Keratinocyte (primary cell): ENCODE results near the gene QSOX1. TPM values are rescaled to one million over a fixed set of nuclear protein-coding genes. Genes with fewer than 3 reads are reported as not detected.

Experiments
- DNase-seq: peaks from one replicate; pipeline ENCODE4 v3.0.0-alpha.2; 2011; ENCODE audit warnings: low read depth, missing footprints, low spot score
- FAIRE-seq: peaks from 2 replicates; lab custom pipeline; 2011; peaks lifted over from hg19 to GRCh38; lab: Jason Lieb, UNC
- H2AFZ ChIP-seq: 2 replicates; pipeline ENCODE4 v1.6.0; 2012; ENCODE audit warnings: low read length, control low read depth, inconsistent platforms; ENCODE audit not compliant: control insufficient read depth
- H3K27ac ChIP-seq: 2 replicates; pipeline ENCODE4 v1.5.1; 2011; ENCODE audit warnings: low read length; ENCODE audit not compliant: control insufficient read depth, insufficient read depth
- H3K27me3 ChIP-seq: 3 replicates; pipeline ENCODE4 v1.6.0; 2011; ENCODE audit warnings: low read length; ENCODE audit not compliant: control insufficient read depth, insufficient read depth; ENCODE audit errors: extremely low read depth
- H3K36me3 ChIP-seq, 2 experiments: 2 replicates in 1 of 2; 3 replicates in 1 of 2; pipeline ENCODE4 v1.5.1; 2011; ENCODE audit warnings: low read length in 2 of 2, mild to moderate bottlenecking in 1 of 2; ENCODE audit not compliant: control insufficient read depth in 2 of 2, insufficient read depth in 2 of 2; ENCODE audit errors: extremely low read depth in 1 of 2
- H3K4me1 ChIP-seq: 3 replicates; pipeline ENCODE4 v1.5.1; 2011; ENCODE audit warnings: low read length; ENCODE audit not compliant: control insufficient read depth, insufficient read depth; ENCODE audit errors: extremely low read depth
- H3K4me2 ChIP-seq: 3 replicates; pipeline ENCODE4 v1.6.0; 2011; ENCODE audit warnings: low read depth, low read length; ENCODE audit not compliant: control insufficient read depth, insufficient read depth; ENCODE audit errors: extremely low read depth
- H3K4me3 ChIP-seq, 3 experiments: fragments of 200-600 bp in 1 of 3; sonication (generic) in 1 of 3; 2 replicates in 2 of 3; 3 replicates in 1 of 3; pipeline ENCODE4 v1.5.1; 2011 to 2016; ENCODE audit warnings: low read length in 3 of 3, mild to moderate bottlenecking in 3 of 3, control low read depth in 2 of 3, inconsistent platforms in 1 of 3, low read depth in 1 of 3, mixed read lengths in 1 of 3, mixed run types in 1 of 3, moderate library complexity in 1 of 3; ENCODE audit not compliant: control insufficient read depth in 2 of 3, insufficient read depth in 2 of 3; ENCODE audit errors: extremely low read depth in 1 of 3
- H3K79me2 ChIP-seq: 2 replicates; pipeline ENCODE4 v1.6.0; 2012; ENCODE audit warnings: low read length; ENCODE audit not compliant: control insufficient read depth, insufficient read depth
- H3K9ac ChIP-seq: 3 replicates; pipeline ENCODE4 v1.6.0; 2011; ENCODE audit warnings: low read length; ENCODE audit not compliant: control insufficient read depth, insufficient read depth; ENCODE audit errors: extremely low read depth
- H3K9me1 ChIP-seq: 3 replicates; pipeline ENCODE4 v1.6.0; 2011; ENCODE audit warnings: low read length; ENCODE audit not compliant: control insufficient read depth, insufficient read depth; ENCODE audit errors: extremely low read depth
- H3K9me3 ChIP-seq: 2 replicates; pipeline ENCODE4 v1.5.1; 2012; ENCODE audit warnings: low read depth, low read length; ENCODE audit not compliant: control insufficient read depth
- H4K20me1 ChIP-seq: 3 replicates; pipeline ENCODE4 v1.6.0; 2011; ENCODE audit warnings: low read length; ENCODE audit not compliant: control insufficient read depth, insufficient read depth; ENCODE audit errors: extremely low read depth
- EZH2 ChIP-seq: IDR thresholded peaks from one replicate; pipeline ENCODE4 v1.6.1; 2012; ENCODE audit warnings: inconsistent platforms, mild to moderate bottlenecking, low read length, moderate library complexity
- dilution Hi-C: fragments of 300-500 bp; cut with MboI; formaldehyde crosslinking; loops from one replicate; pipeline ENCODE4 v1.7.0; 2020; ENCODE audit warnings: low sequenced_read_pairs; ENCODE audit not compliant: extremely low pct_ligation_motif_present
- polyA plus RNA-seq, 5 experiments: library from polyadenylated mRNA; depleted of rRNA in 3 of 5; stranded (reverse) in 3 of 5; stranded (forward) in 1 of 5; unstranded in 1 of 5; fragments of >200 nt; gene quantifications; 1 replicate in 1 of 5; 2 replicates in 3 of 5; 3 replicates in 1 of 5; pipeline versions ENCODE4 v1.2.1 to v1.2.3, GENCODE V29; 2011 to 2012; ENCODE audit warnings: missing spikeins in 2 of 5, low read depth in 1 of 5, low replicate concordance in 1 of 5
- TF ChIP-seq, protein P1 (sequence below), 3 experiments: IDR thresholded peaks in 1 of 3; conservative IDR thresholded peaks in 1 of 3; optimal IDR thresholded peaks in 1 of 3; 2 replicates in 2 of 3; 3 replicates in 1 of 3; pipeline versions ENCODE3 to v1.5.1; 2011; ENCODE audit warnings: low read length in 3 of 3, mild to moderate bottlenecking in 3 of 3, moderate library complexity in 2 of 3, control low read depth in 1 of 3, inconsistent platforms in 1 of 3; ENCODE audit not compliant: insufficient read depth in 2 of 3; ENCODE audit errors: extremely low read depth in 1 of 3

Gene QSOX1
- polyA plus RNA-seq, 1 donor (not counting 4 experiments of a cell fraction or from before 2014, with no cell fraction given): 57.6 TPM

DNA sequence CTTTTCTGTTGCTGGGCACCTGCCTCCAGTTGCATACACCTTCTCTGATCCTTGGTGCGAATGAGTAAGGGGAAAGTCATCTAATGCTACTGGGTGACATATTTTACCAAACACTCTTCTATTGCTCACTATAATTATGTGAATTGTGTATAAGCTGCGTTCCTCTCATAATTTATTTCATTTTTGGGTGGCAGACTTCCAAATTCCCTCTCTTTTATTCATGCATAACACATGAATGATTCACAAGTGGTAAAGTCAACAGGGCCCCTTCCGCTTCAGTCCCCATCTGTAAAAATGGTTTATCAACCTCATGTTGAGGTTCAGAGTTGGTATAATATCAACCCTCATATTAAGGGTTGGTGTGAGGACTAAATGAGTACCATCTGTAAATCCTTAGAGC, 3.2 kb upstream of the QSOX1 start:
- Histone ChIP-seq H3K27ac (peak overlapping the region; percentile 49), H4K20me1 (no peaks in the 10 kb centered on the region), H3K4me2 (peak overlapping the region; percentile 67), H3K9me3 (no peaks in the 10 kb centered on the region), H3K27me3 (no peaks in the 10 kb centered on the region), H2AFZ (no peak overlapping the region), H3K79me2 (peaks cover 10% of the 10 kb centered on the region), H3K9me1 (no peaks in the 10 kb centered on the region), H3K4me1 (peaks cover 38% of the 10 kb centered on the region), H3K9ac (no peak overlapping the region), H3K36me3 (no peaks in the 10 kb centered on the region), H3K4me3 (peak overlapping the region in 1 of 3 experiments; percentile 38)
- DNase-seq (no peak), FAIRE-seq (no peak)
- TF ChIP-seq EZH2: no peak
- TF ChIP-seq, protein P1, sequence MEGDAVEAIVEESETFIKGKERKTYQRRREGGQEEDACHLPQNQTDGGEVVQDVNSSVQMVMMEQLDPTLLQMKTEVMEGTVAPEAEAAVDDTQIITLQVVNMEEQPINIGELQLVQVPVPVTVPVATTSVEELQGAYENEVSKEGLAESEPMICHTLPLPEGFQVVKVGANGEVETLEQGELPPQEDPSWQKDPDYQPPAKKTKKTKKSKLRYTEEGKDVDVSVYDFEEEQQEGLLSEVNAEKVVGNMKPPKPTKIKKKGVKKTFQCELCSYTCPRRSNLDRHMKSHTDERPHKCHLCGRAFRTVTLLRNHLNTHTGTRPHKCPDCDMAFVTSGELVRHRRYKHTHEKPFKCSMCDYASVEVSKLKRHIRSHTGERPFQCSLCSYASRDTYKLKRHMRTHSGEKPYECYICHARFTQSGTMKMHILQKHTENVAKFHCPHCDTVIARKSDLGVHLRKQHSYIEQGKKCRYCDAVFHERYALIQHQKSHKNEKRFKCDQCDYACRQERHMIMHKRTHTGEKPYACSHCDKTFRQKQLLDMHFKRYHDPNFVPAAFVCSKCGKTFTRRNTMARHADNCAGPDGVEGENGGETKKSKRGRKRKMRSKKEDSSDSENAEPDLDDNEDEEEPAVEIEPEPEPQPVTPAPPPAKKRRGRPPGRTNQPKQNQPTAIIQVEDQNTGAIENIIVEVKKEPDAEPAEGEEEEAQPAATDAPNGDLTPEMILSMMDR (optimal IDR thresholded peaks at IDR 0.05 in 1 of 3, IDR thresholded peaks at IDR 0.05 in 1 of 3, conservative IDR thresholded peaks at IDR 0.05 in 1 of 3; ENCODE audit: extremely low read depth in 1 of 3, insufficient read depth in 2 of 3, low read length in 3 of 3): no peak
- dilution Hi-C loops: no loop called here

DNA sequence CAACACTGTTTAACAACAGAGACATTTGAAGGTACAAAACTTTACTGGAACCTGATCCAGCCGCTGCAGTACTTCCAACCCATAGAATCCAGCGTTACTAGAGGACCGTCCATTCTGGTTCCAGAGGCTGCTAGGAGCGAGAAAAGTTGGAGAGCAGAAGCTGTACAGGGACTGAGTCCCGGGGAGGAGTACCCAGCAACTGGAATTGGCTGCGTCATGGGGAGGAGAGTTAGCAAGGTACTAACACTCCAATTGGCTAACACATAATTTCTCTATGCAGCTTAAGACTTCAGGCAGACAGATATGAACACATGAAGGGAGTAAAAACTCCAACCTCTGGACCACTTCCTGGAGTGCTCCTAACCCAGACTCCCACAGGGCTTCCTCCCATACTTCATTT, 2.1 kb upstream of the QSOX1 start:
- dilution Hi-C loops: no loop called here
- peaks cover 48% of the 10 kb centered on the region for H3K4me1 ChIP-seq
- no peaks in the 10 kb centered on the region for H3K27me3 ChIP-seq
- no peak for FAIRE-seq
- peaks cover 3% of the 10 kb centered on the region for H3K9me1 ChIP-seq
- peaks cover 0 to 3% of the 10 kb centered on the region in 2 experiments for H3K36me3 ChIP-seq
- peaks cover 20% of the 10 kb centered on the region for H3K79me2 ChIP-seq
- no peak overlapping the region for H2AFZ ChIP-seq
- no peaks in the 10 kb centered on the region for H4K20me1 ChIP-seq
- no peak overlapping the region for H3K27ac ChIP-seq
- no peaks in the 10 kb centered on the region for H3K9me3 ChIP-seq
- no peak overlapping the region for H3K9ac ChIP-seq
- H3K4me2 ChIP-seq: no peak overlapping the region
- H3K4me3 ChIP-seq: no peak overlapping the region
- no peak for TF ChIP-seq EZH2
- TF ChIP-seq, protein P1 (optimal IDR thresholded peaks at IDR 0.05 in 1 of 3, IDR thresholded peaks at IDR 0.05 in 1 of 3, conservative IDR thresholded peaks at IDR 0.05 in 1 of 3; ENCODE audit: extremely low read depth in 1 of 3, insufficient read depth in 2 of 3, low read length in 3 of 3): no peak
- no peak for DNase-seq
